ENCODE measurements around the gene MRPL2. TPM values are rescaled to one million over a fixed set of nuclear protein-coding genes. Genes with fewer than 3 reads are reported as not detected.
"Not testable (repeated sequence)": the region's sequence is repeated elsewhere in the genome, so short reads cannot be mapped to it uniquely, and the experiment has no call there.

MRPL2 gene
- polyA plus RNA-seq, 3 donors, result 23.9 to 26.9 (median 26.3) TPM

GRCh38 chr6:43045371-43045930, 13.8 kb downstream of the MRPL2 start:
- DNase-seq, result no peak
- peaks cover under 1% of the 10 kb centered on the region for H3K4me1 Mint-ChIP-seq
- Histone ChIP-seq H3K4me3 (replicated peaks in 1 of 3; ENCODE audit: low read depth in 2 of 3, low read length in 3 of 3) (no peak overlapping the region), H3K9ac (ENCODE audit: insufficient read depth, low read length, poor library complexity, severe bottlenecking) (no peak overlapping the region), H3K36me3 (replicated peaks in 1 of 2; ENCODE audit: control insufficient read depth in 1 of 2, insufficient read depth in 2 of 2, low read length in 2 of 2) (peaks cover 51 to 77% of the 10 kb centered on the region in 2 donors), H3K4me1 (ENCODE audit: control insufficient read depth in 1 of 2, insufficient read depth in 2 of 2, low read length in 2 of 2) (no peaks in the 10 kb centered on the region), H3K79me2 (ENCODE audit: insufficient read depth, low read length) (no peaks in the 10 kb centered on the region), H3K9me3 (replicated peaks in 1 of 2; ENCODE audit: control insufficient read depth in 1 of 2, insufficient read depth in 1 of 2, low read length in 2 of 2) (no peaks in the 10 kb centered on the region), H3K27me3 (ENCODE audit: control insufficient read depth in 2 of 2, insufficient read depth in 2 of 2, low read length in 2 of 2) (no peaks in the 10 kb centered on the region), H3K27ac (ENCODE audit: low read depth in 1 of 2, low read length in 2 of 2) (no peak overlapping the region), H3K4me2 (replicated peaks; ENCODE audit: extremely low read depth, low read length, poor library complexity, severe bottlenecking) (no peak overlapping the region), H4K20me1 (ENCODE audit: insufficient read depth, low read length) (no peaks in the 10 kb centered on the region), H2AFZ (ENCODE audit: insufficient read depth, low read depth, low read length, poor library complexity, severe bottlenecking) (no peak overlapping the region)
- intact Hi-C loops (cut with micrococcal nuclease), result no loop called here
- no peak overlapping the region for H3K4me3 Mint-ChIP-seq
- 100% methylated on average over 10 of the region's 11 CpGs for WGBS (ENCODE audit: insufficient coverage)
- peaks cover 65 to 90% of the 10 kb centered on the region in 2 donors for H3K36me3 Mint-ChIP-seq
- no peak for TF ChIP-seq CTCF (IDR thresholded peaks at IDR 0.05)
- H3K27ac Mint-ChIP-seq, result peak overlapping the region in 1 of 7 donors; percentile 26
- H3K9me3 Mint-ChIP-seq, result peaks cover 0 to 2% (median 0%) of the 10 kb centered on the region in 7 donors
- peaks cover 0 to 3% (median 0%) of the 10 kb centered on the region in 3 donors for H3K27me3 Mint-ChIP-seq (ENCODE audit: low read depth in 3 of 3)

- intact Hi-C loops (cut with micrococcal nuclease), result no loop called here
- Mint-ChIP-seq H3K27me3 (ENCODE audit: low read depth in 3 of 3) (peaks cover 0 to 5% (median 0%) of the 10 kb centered on the region in 3 donors), H3K36me3 (peaks cover 68 to 92% of the 10 kb centered on the region in 2 donors), H3K27ac (peak overlapping the region in 2 of 7 donors; percentile 18 to 27), H3K9me3 (peaks cover 0 to 2% (median 0%) of the 10 kb centered on the region in 7 donors), H3K4me1 (no peaks in the 10 kb centered on the region), H3K4me3 (no peak overlapping the region)
- H3K36me3 ChIP-seq (replicated peaks in 1 of 2; ENCODE audit: control insufficient read depth in 1 of 2, insufficient read depth in 2 of 2, low read length in 2 of 2), result peaks cover 47 to 77% of the 10 kb centered on the region in 2 donors
- WGBS (ENCODE audit: insufficient coverage), result 95% methylated on average over 8 of the region's 9 CpGs
- no peak for DNase-seq
- no peak overlapping the region for H3K4me2 ChIP-seq (replicated peaks; ENCODE audit: extremely low read depth, low read length, poor library complexity, severe bottlenecking)
- H3K4me1 ChIP-seq (ENCODE audit: control insufficient read depth in 1 of 2, insufficient read depth in 2 of 2, low read length in 2 of 2), result no peaks in the 10 kb centered on the region
- no peaks in the 10 kb centered on the region for H4K20me1 ChIP-seq (ENCODE audit: insufficient read depth, low read length)
- H3K4me3 ChIP-seq (replicated peaks in 1 of 3; ENCODE audit: low read depth in 2 of 3, low read length in 3 of 3), result no peak overlapping the region
- no peak overlapping the region for H3K27ac ChIP-seq (ENCODE audit: low read depth in 1 of 2, low read length in 2 of 2)
- H3K27me3 ChIP-seq (ENCODE audit: control insufficient read depth in 2 of 2, insufficient read depth in 2 of 2, low read length in 2 of 2), result no peaks in the 10 kb centered on the region
- H2AFZ ChIP-seq (ENCODE audit: insufficient read depth, low read depth, low read length, poor library complexity, severe bottlenecking), result no peak overlapping the region
- no peak for TF ChIP-seq CTCF (IDR thresholded peaks at IDR 0.05)
- no peaks in the 10 kb centered on the region for H3K9me3 ChIP-seq (replicated peaks in 1 of 2; ENCODE audit: control insufficient read depth in 1 of 2, insufficient read depth in 1 of 2, low read length in 2 of 2)
- H3K79me2 ChIP-seq (ENCODE audit: insufficient read depth, low read length), result no peaks in the 10 kb centered on the region
- H3K9ac ChIP-seq (ENCODE audit: insufficient read depth, low read length, poor library complexity, severe bottlenecking), result no peak overlapping the region
Observed at GRCh38 chr6:43043310-43043709, 15.9 kb downstream of the MRPL2 start.

- H3K79me2 ChIP-seq (ENCODE audit: insufficient read depth, low read length); H3K9ac ChIP-seq (ENCODE audit: insufficient read depth, low read length, poor library complexity, severe bottlenecking); intact Hi-C loops (cut with micrococcal nuclease); DNase-seq; H3K9me3 ChIP-seq (replicated peaks in 1 of 2; ENCODE audit: control insufficient read depth in 1 of 2, insufficient read depth in 1 of 2, low read length in 2 of 2); H3K27me3 ChIP-seq (ENCODE audit: control insufficient read depth in 2 of 2, insufficient read depth in 2 of 2, low read length in 2 of 2); H3K4me1 Mint-ChIP-seq; H3K4me3 ChIP-seq (replicated peaks in 1 of 3; ENCODE audit: low read depth in 2 of 3, low read length in 3 of 3); H4K20me1 ChIP-seq (ENCODE audit: insufficient read depth, low read length); H3K4me2 ChIP-seq (replicated peaks; ENCODE audit: extremely low read depth, low read length, poor library complexity, severe bottlenecking); H3K9me3 Mint-ChIP-seq; H2AFZ ChIP-seq (ENCODE audit: insufficient read depth, low read depth, low read length, poor library complexity, severe bottlenecking); H3K4me1 ChIP-seq (ENCODE audit: control insufficient read depth in 1 of 2, insufficient read depth in 2 of 2, low read length in 2 of 2); H3K27me3 Mint-ChIP-seq (ENCODE audit: low read depth in 3 of 3); H3K27ac ChIP-seq (ENCODE audit: low read depth in 1 of 2, low read length in 2 of 2); H3K4me3 Mint-ChIP-seq: not testable (repeated sequence)
- 100% methylated on average over 1 of the region's 8 CpGs for WGBS (ENCODE audit: insufficient coverage)
- H3K36me3 Mint-ChIP-seq, result peaks cover 73 to 95% of the 10 kb centered on the region in 2 donors
- peak overlapping the region in 1 of 7 donors; percentile 49 for H3K27ac Mint-ChIP-seq
- H3K36me3 ChIP-seq (replicated peaks in 1 of 2; ENCODE audit: control insufficient read depth in 1 of 2, insufficient read depth in 2 of 2, low read length in 2 of 2), result peaks cover 49 to 80% of the 10 kb centered on the region in 2 donors
Observed at GRCh38 chr6:43041475-43041874, 17.8 kb downstream of the MRPL2 start.

All from CD14-positive monocyte (primary cell).